ENCODE results near the gene DDX39A. TPM values are rescaled to one million over a fixed set of nuclear protein-coding genes. Genes with fewer than 3 reads are reported as not detected.

Gene DDX39A
- total RNA-seq, 5 donors from 2014 or later (not counting 1 experiment from before 2014, with no cell fraction given), result 159 to 280 (median 179) TPM

GRCh38 chr19:14411161-14411937 lies 7.8 kb downstream of the DDX39A start:
- Mint-ChIP-seq H3K27ac (peak overlapping the region; percentile 69 to 75), H3K27me3 (no peaks in the 10 kb centered on the region), H3K4me1 (peaks cover 56 to 70% (median 59%) of the 10 kb centered on the region in 3 donors), H3K9me3 (no peaks in the 10 kb centered on the region), H3K36me3 (peaks cover 48% of the 10 kb centered on the region), H3K4me3 (peak overlapping the region in 1 of 3 donors; percentile 58)
- POLR2A ChIA-PET, result interaction anchor here (0.6 to 0.9 kb wide), 2 partner anchors 24 to 63 kb away, joined by 4 read pairs; no protein-coding TSS in a partner anchor
- no peak for ATAC-seq (replicated peaks in 1 of 4)
- Histone ChIP-seq H3K4me1 (ENCODE audit: control insufficient read depth in 1 of 2, extremely low read depth in 1 of 2, insufficient read depth in 2 of 2, low read length in 2 of 2) (peaks cover 4 to 90% of the 10 kb centered on the region in 2 experiments), H3K27me3 (replicated peaks in 1 of 2; ENCODE audit: control insufficient read depth in 2 of 2, extremely low read depth in 1 of 2, insufficient read depth in 2 of 2, low read length in 1 of 2) (no peaks in the 10 kb centered on the region), H3K9me3 (no peaks in the 10 kb centered on the region), H3K27ac (ENCODE audit: low read length) (peak overlapping the region; percentile 60), H3K36me3 (ENCODE audit: control insufficient read depth in 2 of 2, extremely low read depth in 1 of 2, insufficient read depth in 1 of 2, low read length in 1 of 2) (peaks cover 38 to 84% of the 10 kb centered on the region in 2 donors), H3K4me3 (ENCODE audit: control insufficient read depth in 1 of 2, extremely low read depth in 1 of 2, low read length in 1 of 2) (no peak overlapping the region)
- 84% methylated on average over 13 of the region's 19 CpGs for WGBS (ENCODE audit: insufficient coverage)
- peak in 1 of 35 experiments; percentile 19 for DNase-seq
- CTCF ChIA-PET, result interaction anchor here in 1 of 2 donors (0.6 kb wide), 1 partner anchor 13 kb away, joined by 3 read pairs; no protein-coding TSS in a partner anchor

- CTCF ChIA-PET, result interaction anchor here in 1 of 2 donors (0.6 kb wide), 1 partner anchor 28 kb away, joined by 3 read pairs; no protein-coding TSS in a partner anchor
- peak; percentile 5 to 57 (median 34) for ATAC-seq (replicated peaks in 1 of 4)
- H3K4me1 Mint-ChIP-seq, result peaks cover 49 to 63% (median 52%) of the 10 kb centered on the region in 3 donors
These were observed 8.8 kb downstream of the DDX39A start for GRCh38 chr19:14410091-14411051.

GRCh38 chr19:14409146-14410023 lies 9.8 kb downstream of the DDX39A start:
- POLR2A ChIA-PET, result interaction anchor here (0.5 to 0.9 kb wide), 4 partner anchors 30 to 544 kb away, joined by 3 to 4 read pairs (median 4); no protein-coding TSS in a partner anchor
- H3K9me3 Mint-ChIP-seq, result no peaks in the 10 kb centered on the region
- ATAC-seq (replicated peaks in 1 of 4) (no peak), DNase-seq (peak in 3 of 35 experiments; percentile 47 to 72 (median 55))
- no peak overlapping the region for H3K4me3 ChIP-seq (ENCODE audit: control insufficient read depth in 1 of 2, extremely low read depth in 1 of 2, low read length in 1 of 2)
- peaks cover 40 to 93% of the 10 kb centered on the region in 2 donors for H3K36me3 ChIP-seq (ENCODE audit: control insufficient read depth in 2 of 2, extremely low read depth in 1 of 2, insufficient read depth in 1 of 2, low read length in 1 of 2)
- no peaks in the 10 kb centered on the region for H3K9me3 ChIP-seq
- H3K27ac Mint-ChIP-seq, result peak overlapping the region; percentile 82 to 84
- 82% methylated on average over 28 of the region's 38 CpGs for WGBS (ENCODE audit: insufficient coverage)
- H3K36me3 Mint-ChIP-seq, result peaks cover 48% of the 10 kb centered on the region
- H3K27ac ChIP-seq (ENCODE audit: low read length), result peak overlapping the region; percentile 60
- no peaks in the 10 kb centered on the region for H3K27me3 Mint-ChIP-seq
- CTCF ChIA-PET, result interaction anchor here (0.6 kb wide), 4 partner anchors 10 to 188 kb away, joined by 3 to 7 read pairs (median 3); no protein-coding TSS in a partner anchor
- H3K27me3 ChIP-seq (replicated peaks in 1 of 2; ENCODE audit: control insufficient read depth in 2 of 2, extremely low read depth in 1 of 2, insufficient read depth in 2 of 2, low read length in 1 of 2), result no peaks in the 10 kb centered on the region
- peaks cover 45 to 60% (median 49%) of the 10 kb centered on the region in 3 donors for H3K4me1 Mint-ChIP-seq
- H3K4me3 Mint-ChIP-seq, result peak overlapping the region in 1 of 3 donors; percentile 58
- peaks cover 0 to 87% of the 10 kb centered on the region in 2 experiments for H3K4me1 ChIP-seq (ENCODE audit: control insufficient read depth in 1 of 2, extremely low read depth in 1 of 2, insufficient read depth in 2 of 2, low read length in 2 of 2)

More at GRCh38 chr19:14410091-14411051, 8.8 kb downstream of the DDX39A start:
- H3K27me3 ChIP-seq (replicated peaks in 1 of 2; ENCODE audit: control insufficient read depth in 2 of 2, extremely low read depth in 1 of 2, insufficient read depth in 2 of 2, low read length in 1 of 2), result no peaks in the 10 kb centered on the region
- H3K9me3 Mint-ChIP-seq, result no peaks in the 10 kb centered on the region
- H3K27me3 Mint-ChIP-seq, result no peaks in the 10 kb centered on the region
- H3K9me3 ChIP-seq, result no peaks in the 10 kb centered on the region
- 74% methylated on average over 22 of the region's 44 CpGs for WGBS (ENCODE audit: insufficient coverage)
- peak overlapping the region; percentile 82 to 84 for H3K27ac Mint-ChIP-seq
- H3K36me3 ChIP-seq (ENCODE audit: control insufficient read depth in 2 of 2, extremely low read depth in 1 of 2, insufficient read depth in 1 of 2, low read length in 1 of 2), result peaks cover 40 to 85% of the 10 kb centered on the region in 2 donors
- DNase-seq, result peak in 25 of 35 experiments; percentile 38 to 77 (median 51)
- peaks cover 46% of the 10 kb centered on the region for H3K36me3 Mint-ChIP-seq
- no peak overlapping the region for H3K4me3 ChIP-seq (ENCODE audit: control insufficient read depth in 1 of 2, extremely low read depth in 1 of 2, low read length in 1 of 2)
- H3K4me3 Mint-ChIP-seq, result peak overlapping the region in 2 of 3 donors; percentile 58 to 59
- H3K27ac ChIP-seq (ENCODE audit: low read length), result peak overlapping the region; percentile 60
- POLR2A ChIA-PET, result interaction anchor here (0.5 to 0.9 kb wide), 5 partner anchors 23 to 545 kb away, joined by 3 to 4 read pairs (median 4); no protein-coding TSS in a partner anchor
- peaks cover 0 to 89% of the 10 kb centered on the region in 2 experiments for H3K4me1 ChIP-seq (ENCODE audit: control insufficient read depth in 1 of 2, extremely low read depth in 1 of 2, insufficient read depth in 2 of 2, low read length in 2 of 2)

GRCh38 chr19:14408491-14409145 lies 10.5 kb downstream of the DDX39A start:
- Histone ChIP-seq H3K9me3 (no peaks in the 10 kb centered on the region), H3K4me1 (ENCODE audit: control insufficient read depth in 1 of 2, extremely low read depth in 1 of 2, insufficient read depth in 2 of 2, low read length in 2 of 2) (peaks cover 0 to 79% of the 10 kb centered on the region in 2 experiments), H3K36me3 (ENCODE audit: control insufficient read depth in 2 of 2, extremely low read depth in 1 of 2, insufficient read depth in 1 of 2, low read length in 1 of 2) (peaks cover 40 to 96% of the 10 kb centered on the region in 2 donors), H3K27me3 (replicated peaks in 1 of 2; ENCODE audit: control insufficient read depth in 2 of 2, extremely low read depth in 1 of 2, insufficient read depth in 2 of 2, low read length in 1 of 2) (no peaks in the 10 kb centered on the region), H3K4me3 (ENCODE audit: control insufficient read depth in 1 of 2, extremely low read depth in 1 of 2, low read length in 1 of 2) (no peak overlapping the region), H3K27ac (ENCODE audit: low read length) (no peak overlapping the region)
- no peak for ATAC-seq (replicated peaks in 1 of 4)
- WGBS (ENCODE audit: insufficient coverage), result 76% methylated on average over 6 of the region's 20 CpGs
- Mint-ChIP-seq H3K4me1 (peaks cover 43 to 58% (median 44%) of the 10 kb centered on the region in 3 donors), H3K27me3 (no peaks in the 10 kb centered on the region), H3K27ac (peak overlapping the region; percentile 34 to 84), H3K9me3 (no peaks in the 10 kb centered on the region), H3K36me3 (peaks cover 52% of the 10 kb centered on the region), H3K4me3 (peak overlapping the region in 1 of 3 donors; percentile 44)
- peak in 2 of 35 experiments; percentile 37 to 46 for DNase-seq
- POLR2A ChIA-PET, result interaction anchor here in 1 of 2 donors (0.6 kb wide), 1 partner anchor 109 kb away, joined by 5 read pairs; the partner anchor contains the start of gene DNAJB1
- CTCF ChIA-PET, result interaction anchor here (0.6 to 1.1 kb wide), 2 partner anchors 34 to 47 kb away, joined by 3 to 7 read pairs; no protein-coding TSS in a partner anchor
